ENCODE data around the gene PKD2. TPM values are rescaled to one million over a fixed set of nuclear protein-coding genes. Genes with fewer than 3 reads are reported as not detected.

PKD2 gene
- total and polyA plus RNA-seq, 2 of the 4 experiments (the other 2 are of a cell fraction), result 43.8 to 51.3 TPM

DNA sequence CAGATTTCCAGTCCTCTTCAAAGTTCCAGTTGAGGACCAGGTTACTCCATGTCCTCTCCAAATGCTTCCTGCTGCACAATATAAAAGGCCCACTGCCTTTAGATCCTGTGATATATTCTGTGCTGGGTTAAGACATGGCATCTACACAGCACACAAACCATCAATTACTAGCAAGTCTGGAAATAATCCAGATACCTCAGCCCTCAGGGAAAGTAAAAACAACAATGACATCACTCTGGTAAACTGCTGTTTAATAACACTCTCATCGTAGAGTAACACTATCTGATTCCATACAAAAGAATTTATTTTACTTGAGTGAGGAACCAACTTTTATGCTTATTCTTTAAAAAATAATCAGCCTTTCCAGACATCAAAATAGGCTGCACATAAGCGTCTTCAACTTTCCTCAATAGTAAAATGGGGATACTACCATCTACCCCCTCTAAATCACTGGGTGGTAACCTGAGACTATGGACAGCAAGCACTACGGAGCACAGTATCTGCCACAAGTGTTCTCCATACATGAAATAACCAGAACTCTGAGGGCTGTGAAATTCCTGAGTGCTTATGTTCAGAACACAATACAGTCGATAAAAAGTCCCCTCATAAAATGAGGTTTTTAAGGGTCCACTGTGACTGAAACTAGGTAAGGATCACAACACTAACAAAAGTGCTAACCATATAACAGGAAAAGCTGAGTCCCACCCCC is 97.6 kb downstream of the PKD2 start:
- peak overlapping the region; percentile 27; the same call in 1 of the 2 replicates for H2BK20ac ChIP-seq (ENCODE audit: low read depth, low read length)
- H3K9me1 ChIP-seq (ENCODE audit: insufficient read depth, low read length), result peaks cover 8% of the 10 kb centered on the region
- dilution Hi-C loops (cut with HindIII; ENCODE audit: low sequenced_read_pairs, unreplicated experiment) (no loop called here), intact Hi-C loops (cut with micrococcal nuclease) (no loop called here), in situ Hi-C loops (cut with MboI; ENCODE audit: low sequenced_read_pairs) (no loop called here)
- no peaks in the 10 kb centered on the region for H3K9me3 ChIP-seq (ENCODE audit: control insufficient read depth, insufficient read depth, low read length)
- DNase-seq (peak; percentile 88), ATAC-seq (ENCODE audit: low read depth) (peak; percentile 83)
- H4K8ac ChIP-seq (ENCODE audit: low read depth in 2 of 2, low read length in 2 of 2), result peak overlapping the region in 1 of 2 experiments; percentile 14; a peak in 1 of 4 replicates
- H2BK15ac ChIP-seq (ENCODE audit: low read depth, low read length), result peak overlapping the region; percentile 46; the same call in 1 of the 3 replicates
- no TSS peak for BruUV-seq (replicated peaks)
- H2BK120ac ChIP-seq (ENCODE audit: low read depth, low read length), result peak overlapping the region; percentile 46; the same call in 1 of the 2 replicates
- H3K23ac ChIP-seq (ENCODE audit: low read depth, low read length), result no peak overlapping the region
- H3K27me3 ChIP-seq (ENCODE audit: control insufficient read depth, insufficient read depth, low read length), result no peaks in the 10 kb centered on the region
- peak overlapping the region; percentile 14; the same call in 1 of the 2 replicates for H3K27ac ChIP-seq (ENCODE audit: insufficient read depth, low read length)
- POLR2A ChIA-PET (ENCODE audit: unreplicated experiment), result no interaction called here
- H3K14ac ChIP-seq (replicated peaks; ENCODE audit: low read depth, low read length), result peak overlapping the region; percentile 50
- H3K4ac ChIP-seq (ENCODE audit: low read depth, low read length), result peak overlapping the region; percentile 51
- WGBS, 2 experiments (ENCODE audit: extremely low coverage in 2 of 2, insufficient read length in 1 of 2), result no CpG with 5 or more reads among the region's 4 CpGs
- H4K91ac ChIP-seq (ENCODE audit: insufficient read depth, low read depth, low read length), result peak overlapping the region; percentile 60; the same call in 1 of the 2 replicates
- H3K4me2 ChIP-seq (ENCODE audit: low read depth, low read length), result peak overlapping the region; percentile 73
- H4K5ac ChIP-seq (ENCODE audit: low read depth, low read length), result peak overlapping the region; percentile 45; the same call in 1 of the 2 replicates
- CTCF ChIA-PET, result interaction anchor here (0.7 kb wide), 1 partner anchor 1020 kb away, joined by 3 read pairs; no protein-coding TSS in a partner anchor
- peak overlapping the region; percentile 84 for H2BK5ac ChIP-seq (ENCODE audit: low read depth, low read length, poor library complexity, severe bottlenecking)
- H3K56ac ChIP-seq (ENCODE audit: extremely low read depth, insufficient read depth, low read length), result no peak overlapping the region
- no peak overlapping the region for H3K9ac ChIP-seq (ENCODE audit: low read depth, low read length)
- no peaks in the 10 kb centered on the region for H3K36me3 ChIP-seq (ENCODE audit: control insufficient read depth, insufficient read depth, low read length)
- H2AK5ac ChIP-seq (ENCODE audit: low read depth, low read length), result peak overlapping the region; percentile 37; the same call in 1 of the 2 replicates
- H3K4me1 ChIP-seq (ENCODE audit: control insufficient read depth, insufficient read depth, low read length), result peaks cover 11% of the 10 kb centered on the region
- H4K20me1 ChIP-seq (ENCODE audit: insufficient read depth, low read length), result no peaks in the 10 kb centered on the region
- H3K18ac ChIP-seq (ENCODE audit: low read depth, low read length), result peak overlapping the region; percentile 62; the same call in 1 of the 2 replicates
- H2AFZ ChIP-seq (replicated peaks; ENCODE audit: low read length, poor library complexity), result no peak overlapping the region
- no peak overlapping the region for H3K4me3 ChIP-seq (ENCODE audit: insufficient read depth, low read depth, low read length)
- no peak overlapping the region for H2AK9ac ChIP-seq (replicated peaks; ENCODE audit: low read depth, low read length, poor library complexity)
- TF ChIP-seq NFE2L2 (IDR thresholded peaks at IDR 0.05; ENCODE audit: low read depth, low read length), result no peak
- no peak for TF ChIP-seq CHD1 (IDR thresholded peaks at IDR 0.05; ENCODE audit: low read depth, low read length)
- TF ChIP-seq POLR2A (IDR thresholded peaks at IDR 0.05; ENCODE audit: low read depth, low read length), result no peak
- no peak for TF ChIP-seq RFX5 (IDR thresholded peaks at IDR 0.05; ENCODE audit: low read depth, low read length)
- TF ChIP-seq FOS (IDR thresholded peaks at IDR 0.05; ENCODE audit: low read depth, low read length), result peak; percentile 53
- TF ChIP-seq CEBPB (IDR thresholded peaks at IDR 0.05; ENCODE audit: low read depth, low read length), result no peak
- no peak for TF ChIP-seq SMC3 (IDR thresholded peaks at IDR 0.05; ENCODE audit: low read depth, low read length)
- TF ChIP-seq MAFK (IDR thresholded peaks at IDR 0.05; ENCODE audit: low read depth, low read length), result no peak
- H3K79me1 ChIP-seq (ENCODE audit: low read depth in 1 of 2, low read length in 2 of 2), result no peaks in the 10 kb centered on the region

Data from IMR-90 (cell line).